CD4-positive, alpha-beta memory T cell (primary cell): ENCODE measurements around the gene LDHAL6A. TPM values are rescaled to one million over a fixed set of nuclear protein-coding genes. Genes with fewer than 3 reads are reported as not detected.

Experiments
- CTCF ChIA-PET: fragments of 350-600 bp; sonication (Branson Sonifier 250); formaldehyde crosslinking; loops from one replicate; lab custom pipeline; 2021; ENCODE audit warnings: inconsistent platforms; ENCODE audit not compliant: partially characterized antibody; lab: Charles Lee
- POLR2A ChIA-PET: fragments of 350-600 bp; sonication (Branson Sonifier 250); formaldehyde crosslinking; loops from one replicate; lab custom pipeline; 2021; ENCODE audit not compliant: partially characterized antibody; lab: Charles Lee
- DNase-seq, 5 donors: peaks; one replicate each; pipeline versions ENCODE4 v3.0.0 to v3.0.0-alpha.2; 2020 to 2022; ENCODE audit warnings: mixed read lengths in 1 of 5
- H3K27ac ChIP-seq: one replicate; pipeline ENCODE4 v1.7.0; 2013; ENCODE audit warnings: low read depth, low read length
- H3K27me3 ChIP-seq: 2 replicates; pipeline ENCODE4 v1.7.0; 2013; ENCODE audit warnings: mild to moderate bottlenecking, low read length, moderate library complexity; ENCODE audit not compliant: insufficient read depth
- H3K36me3 ChIP-seq: 2 replicates; pipeline ENCODE4 v1.7.0; 2013; ENCODE audit warnings: mild to moderate bottlenecking, low read length, moderate library complexity; ENCODE audit not compliant: insufficient read depth
- H3K4me1 ChIP-seq: 2 replicates; pipeline ENCODE4 v1.7.0; 2013; ENCODE audit warnings: mild to moderate bottlenecking, low read length, moderate library complexity; ENCODE audit not compliant: insufficient read depth
- H3K4me3 ChIP-seq, 2 donors: one replicate each; pipeline ENCODE4 v1.7.0; 2013; ENCODE audit warnings: low read length in 2 of 2, mild to moderate bottlenecking in 1 of 2
- H3K9me3 ChIP-seq, 2 donors: one replicate each; pipeline ENCODE4 v1.7.0; 2013; ENCODE audit warnings: low read length in 2 of 2, control low read depth in 1 of 2; ENCODE audit not compliant: control insufficient read depth in 1 of 2
- H3K27ac Mint-ChIP-seq, 7 donors: one replicate each; pipeline ENCODE4 v1.8.0; 2020 to 2021; ENCODE audit warnings: mixed read lengths in 7 of 7, mild to moderate bottlenecking in 6 of 7, inconsistent platforms in 3 of 7, moderate library complexity in 3 of 7
- H3K27me3 Mint-ChIP-seq, 2 donors: one replicate each; pipeline ENCODE4 v1.8.0; 2020 to 2021; ENCODE audit warnings: mixed read lengths in 2 of 2
- H3K36me3 Mint-ChIP-seq, 2 donors: one replicate each; pipeline ENCODE4 v1.8.0; 2020 to 2021; ENCODE audit warnings: mixed read lengths in 2 of 2, inconsistent platforms in 1 of 2, mild to moderate bottlenecking in 1 of 2
- H3K4me1 Mint-ChIP-seq, 4 donors: one replicate each; pipeline ENCODE4 v1.8.0; 2020 to 2021; ENCODE audit warnings: mixed read lengths in 4 of 4, mild to moderate bottlenecking in 1 of 4
- H3K4me3 Mint-ChIP-seq, 8 donors: one replicate each; pipeline ENCODE4 v1.8.0; 2020 to 2021; ENCODE audit warnings: mixed read lengths in 8 of 8, mild to moderate bottlenecking in 7 of 8, moderate library complexity in 6 of 8, inconsistent platforms in 3 of 8
- H3K9me3 Mint-ChIP-seq, 8 donors: one replicate each; pipeline ENCODE4 v1.8.0; 2020 to 2021; ENCODE audit warnings: mixed read lengths in 8 of 8, mild to moderate bottlenecking in 5 of 8, inconsistent platforms in 3 of 8, moderate library complexity in 1 of 8
- intact Hi-C: fragments of 100-400 bp; cut with micrococcal nuclease; formaldehyde crosslinking; loops from one replicate; pipeline ENCODE4 v1.15.1; 2023
- polyA plus RNA-seq, 2 donors: library from polyadenylated mRNA; unstranded; fragments of 300-500 nt; fragmentation: Illumina TruSeq; gene quantifications; one replicate each; pipeline ENCODE4 v1.2.3, GENCODE V29; 2021
- total RNA-seq, 2 experiments: library from RNA; stranded (reverse); gene quantifications; one replicate each; pipeline ENCODE4 v1.2.3, GENCODE V29; 2021

LDHAL6A gene
- total and polyA plus RNA-seq, 4 experiments from 2014 or later, result 0.20 to 0.42 TPM; not detected in 2

GRCh38 chr11:18495271-18495670 is 39.6 kb downstream of the LDHAL6A start:
- Mint-ChIP-seq H3K27ac (peak overlapping the region in 5 of 7 donors; percentile 24 to 66 (median 43)), H3K27me3 (no peaks in the 10 kb centered on the region), H3K4me1 (peaks cover 0 to 19% (median 10%) of the 10 kb centered on the region in 4 donors), H3K4me3 (no peak overlapping the region), H3K36me3 (peaks cover 27 to 73% of the 10 kb centered on the region in 2 donors), H3K9me3 (no peaks in the 10 kb centered on the region)
- POLR2A ChIA-PET, result interaction anchor here (0.6 to 1.1 kb wide), 2 partner anchors 11 to 173 kb away, joined by 3 to 4 read pairs; partner anchors contain the start of genes GTF2H1 and HPS5
- intact Hi-C loops, result loop anchor here (10.0 kb wide), 1 partner anchor 90 kb away; no protein-coding TSS in a partner anchor
- H3K4me3 ChIP-seq, result no peak overlapping the region
- no peaks in the 10 kb centered on the region for H3K27me3 ChIP-seq
- H3K27ac ChIP-seq, result no peak overlapping the region
- no peak for DNase-seq
- no peaks in the 10 kb centered on the region for H3K4me1 ChIP-seq
- H3K9me3 ChIP-seq, result no peaks in the 10 kb centered on the region
- CTCF ChIA-PET, result interaction anchor here (0.7 to 2.5 kb wide), 4 partner anchors 9 to 251 kb away, joined by 3 to 6 read pairs (median 4); no protein-coding TSS in a partner anchor
- peaks cover 26% of the 10 kb centered on the region for H3K36me3 ChIP-seq

- Histone ChIP-seq H3K4me1 (no peaks in the 10 kb centered on the region), H3K4me3 (no peak overlapping the region), H3K9me3 (no peaks in the 10 kb centered on the region), H3K27ac (no peak overlapping the region), H3K36me3 (peaks cover 26% of the 10 kb centered on the region), H3K27me3 (no peaks in the 10 kb centered on the region)
- H3K4me1 Mint-ChIP-seq, result peaks cover 0 to 19% (median 10%) of the 10 kb centered on the region in 4 donors
- no peaks in the 10 kb centered on the region for H3K9me3 Mint-ChIP-seq
- no peak for DNase-seq
- peaks cover 23 to 73% of the 10 kb centered on the region in 2 donors for H3K36me3 Mint-ChIP-seq
- H3K27me3 Mint-ChIP-seq, result no peaks in the 10 kb centered on the region
- ChIA-PET CTCF (interaction anchor here (0.7 to 2.5 kb wide), 2 partner anchors 8 to 252 kb away, joined by 4 to 6 read pairs; no protein-coding TSS in a partner anchor), POLR2A (interaction anchor here (1.1 kb wide), 1 partner anchor 11 kb away, joined by 3 read pairs; no protein-coding TSS in a partner anchor)
- peak overlapping the region in 3 of 7 donors; percentile 24 to 66 (median 48) for H3K27ac Mint-ChIP-seq
- no peak overlapping the region for H3K4me3 Mint-ChIP-seq
- intact Hi-C loops, result loop anchor here (10.0 kb wide), 1 partner anchor 91 kb away; no protein-coding TSS in a partner anchor
These were observed 40.0 kb downstream of the LDHAL6A start for GRCh38 chr11:18495703-18496102.

- H3K27me3 ChIP-seq, result no peaks in the 10 kb centered on the region
- no peak overlapping the region for H3K4me3 ChIP-seq
- H3K27ac ChIP-seq, result no peak overlapping the region
- peaks cover 32% of the 10 kb centered on the region for H3K36me3 ChIP-seq
- Mint-ChIP-seq H3K4me1 (peaks cover 0 to 19% (median 10%) of the 10 kb centered on the region in 4 donors), H3K27ac (peak overlapping the region in 4 of 7 donors; percentile 4 to 66 (median 39)), H3K36me3 (peaks cover 34 to 81% of the 10 kb centered on the region in 2 donors), H3K4me3 (no peak overlapping the region), H3K27me3 (no peaks in the 10 kb centered on the region), H3K9me3 (peaks cover 0 to 2% (median 0%) of the 10 kb centered on the region in 8 donors)
- no peaks in the 10 kb centered on the region for H3K4me1 ChIP-seq
- H3K9me3 ChIP-seq, result no peaks in the 10 kb centered on the region
- POLR2A ChIA-PET, result no interaction called here
- no peak for DNase-seq
- CTCF ChIA-PET, result no interaction called here
- intact Hi-C loops, result loop anchor here (10.0 kb wide), 1 partner anchor 93 kb away; no protein-coding TSS in a partner anchor
These were observed 42.4 kb downstream of the LDHAL6A start for GRCh38 chr11:18498039-18498438.

DNA sequence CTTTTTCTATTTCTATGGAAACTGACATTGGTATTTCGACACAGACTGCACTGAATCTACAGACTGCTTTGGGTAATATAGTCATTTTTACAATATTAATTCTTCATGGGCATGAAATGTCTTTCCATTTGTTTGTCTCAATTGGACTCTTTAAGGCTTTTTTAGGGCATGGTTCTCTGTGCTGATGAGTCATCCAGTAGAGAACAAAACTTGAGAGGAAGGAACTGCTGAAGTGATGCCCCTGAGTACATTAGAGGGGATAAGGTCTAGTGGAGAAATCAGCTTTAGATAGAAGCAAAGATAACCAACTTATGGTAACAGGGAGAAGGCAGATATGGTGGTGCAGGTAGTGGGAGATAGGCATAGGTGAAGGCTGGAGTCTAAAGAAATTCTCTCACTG is 46.0 kb downstream of the LDHAL6A start:
- Mint-ChIP-seq H3K27ac (peak overlapping the region in 3 of 7 donors; percentile 11 to 38 (median 22)), H3K4me3 (no peak overlapping the region), H3K36me3 (peaks cover 43 to 76% of the 10 kb centered on the region in 2 donors), H3K4me1 (peaks cover 0 to 14% (median 9%) of the 10 kb centered on the region in 4 donors), H3K27me3 (no peaks in the 10 kb centered on the region), H3K9me3 (peaks cover 0 to 2% (median 0%) of the 10 kb centered on the region in 8 donors)
- POLR2A ChIA-PET, result interaction anchor here (0.6 kb wide), 1 partner anchor 25 kb away, joined by 3 read pairs; the partner anchor contains the start of gene TSG101
- Histone ChIP-seq H3K27me3 (no peaks in the 10 kb centered on the region), H3K4me1 (no peaks in the 10 kb centered on the region), H3K4me3 (no peak overlapping the region), H3K27ac (no peak overlapping the region), H3K9me3 (no peaks in the 10 kb centered on the region), H3K36me3 (peaks cover 49% of the 10 kb centered on the region)
- no peak for DNase-seq
- intact Hi-C loops, result no loop called here
- CTCF ChIA-PET, result no interaction called here

DNA sequence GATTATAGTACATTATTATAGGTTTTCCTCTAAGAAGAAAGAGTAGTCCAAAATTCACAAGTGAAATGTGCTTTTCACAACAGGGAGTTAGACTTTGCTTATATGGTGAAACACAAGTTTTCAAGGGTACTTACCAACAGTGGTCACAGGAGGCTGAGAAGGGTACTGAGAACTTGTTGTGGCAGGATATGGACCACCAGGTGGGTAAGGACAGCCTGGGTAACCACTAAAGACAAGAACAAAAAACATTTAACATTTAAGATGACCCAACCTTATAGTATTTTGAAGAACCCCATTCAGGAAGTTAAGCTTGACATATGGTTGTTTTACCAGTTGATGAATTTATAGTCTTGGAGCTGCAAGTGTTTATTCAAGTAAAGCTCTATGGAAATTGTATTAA is 46.7 kb downstream of the LDHAL6A start:
- no peak for DNase-seq
- intact Hi-C loops, result no loop called here
- Mint-ChIP-seq H3K27ac (peak overlapping the region in 1 of 7 donors; percentile 49), H3K4me3 (no peak overlapping the region), H3K36me3 (peaks cover 45 to 76% of the 10 kb centered on the region in 2 donors), H3K27me3 (no peaks in the 10 kb centered on the region), H3K4me1 (peaks cover 0 to 11% (median 9%) of the 10 kb centered on the region in 4 donors), H3K9me3 (peaks cover 0 to 2% (median 0%) of the 10 kb centered on the region in 8 donors)
- Histone ChIP-seq H3K27ac (no peak overlapping the region), H3K9me3 (no peaks in the 10 kb centered on the region), H3K4me1 (no peaks in the 10 kb centered on the region), H3K4me3 (no peak overlapping the region), H3K27me3 (no peaks in the 10 kb centered on the region), H3K36me3 (peaks cover 49% of the 10 kb centered on the region)
- POLR2A ChIA-PET, result no interaction called here
- CTCF ChIA-PET, result no interaction called here

DNA sequence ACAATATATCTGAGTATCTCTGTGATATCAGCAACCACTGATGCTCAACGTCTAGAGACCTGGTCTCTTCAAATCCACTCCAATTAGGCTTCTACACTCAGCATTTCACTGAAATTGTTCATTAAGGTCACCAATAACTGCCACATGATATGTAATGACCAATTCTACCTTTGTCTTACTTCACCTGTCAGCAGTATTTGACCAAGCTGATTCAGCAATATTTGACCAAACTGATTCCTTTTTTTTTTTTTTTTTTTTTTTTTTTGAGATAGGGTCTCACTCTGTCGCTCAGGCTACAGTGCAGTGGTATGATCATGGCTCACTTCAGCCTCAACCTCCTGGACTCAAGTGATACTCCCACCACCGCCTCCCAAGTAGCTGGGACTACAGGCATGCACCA is 65.5 kb downstream of the LDHAL6A start:
- intact Hi-C loops, result no loop called here
- no peak overlapping the region for H3K27ac Mint-ChIP-seq

GRCh38 chr11:18522388-18522787 is 66.7 kb downstream of the LDHAL6A start:
- no peak overlapping the region for H3K4me3 ChIP-seq
- CTCF ChIA-PET, result interaction anchor here (1.2 to 1.5 kb wide), 2 partner anchors 18 to 29 kb away, joined by 3 to 4 read pairs; no protein-coding TSS in a partner anchor
- H3K36me3 ChIP-seq, result peaks cover 4% of the 10 kb centered on the region
- Mint-ChIP-seq H3K27ac (peak overlapping the region in 5 of 7 donors; percentile 38 to 80 (median 67)), H3K27me3 (no peaks in the 10 kb centered on the region), H3K36me3 (peaks cover 24 to 53% of the 10 kb centered on the region in 2 donors), H3K9me3 (peaks cover 0 to 2% (median 0%) of the 10 kb centered on the region in 8 donors), H3K4me3 (peak overlapping the region in 3 of 8 donors; percentile 7 to 25 (median 10)), H3K4me1 (peaks cover 34 to 66% (median 45%) of the 10 kb centered on the region in 4 donors)
- DNase-seq, result no peak
- intact Hi-C loops, result no loop called here
- H3K4me1 ChIP-seq, result peaks cover 32% of the 10 kb centered on the region
- H3K27me3 ChIP-seq, result no peaks in the 10 kb centered on the region
- no peak overlapping the region for H3K27ac ChIP-seq
- no peaks in the 10 kb centered on the region for H3K9me3 ChIP-seq
- POLR2A ChIA-PET, result interaction anchor here (2.0 kb wide), 1 partner anchor 200 kb away, joined by 6 read pairs; the partner anchor contains the start of genes GTF2H1 and HPS5

More for the DNA sequence above, 65.5 kb downstream of the LDHAL6A start:
- DNase-seq, result no peak
- H3K4me3 ChIP-seq, result no peak overlapping the region
- peaks cover 24 to 44% of the 10 kb centered on the region in 2 donors for H3K36me3 Mint-ChIP-seq
- H3K4me1 Mint-ChIP-seq, result peaks cover 27 to 53% (median 37%) of the 10 kb centered on the region in 4 donors
- H3K27me3 ChIP-seq, result no peaks in the 10 kb centered on the region
- POLR2A ChIA-PET, result interaction anchor here (0.8 to 2.8 kb wide), 2 partner anchors 26 to 126 kb away, joined by 3 to 7 read pairs; partner anchors contain the start of gene LDHA
- CTCF ChIA-PET, result interaction anchor here (0.6 to 1.5 kb wide), 2 partner anchors 27 to 97 kb away, joined by 3 read pairs; no protein-coding TSS in a partner anchor
- H3K4me3 Mint-ChIP-seq, result no peak overlapping the region
- H3K4me1 ChIP-seq, result peaks cover 28% of the 10 kb centered on the region
- no peaks in the 10 kb centered on the region for H3K9me3 Mint-ChIP-seq
- no peak overlapping the region for H3K27ac ChIP-seq
- peaks cover 6% of the 10 kb centered on the region for H3K36me3 ChIP-seq
- H3K27me3 Mint-ChIP-seq, result no peaks in the 10 kb centered on the region
- no peaks in the 10 kb centered on the region for H3K9me3 ChIP-seq
